Measurements from ENCODE around the gene NRXN2.

DNA sequence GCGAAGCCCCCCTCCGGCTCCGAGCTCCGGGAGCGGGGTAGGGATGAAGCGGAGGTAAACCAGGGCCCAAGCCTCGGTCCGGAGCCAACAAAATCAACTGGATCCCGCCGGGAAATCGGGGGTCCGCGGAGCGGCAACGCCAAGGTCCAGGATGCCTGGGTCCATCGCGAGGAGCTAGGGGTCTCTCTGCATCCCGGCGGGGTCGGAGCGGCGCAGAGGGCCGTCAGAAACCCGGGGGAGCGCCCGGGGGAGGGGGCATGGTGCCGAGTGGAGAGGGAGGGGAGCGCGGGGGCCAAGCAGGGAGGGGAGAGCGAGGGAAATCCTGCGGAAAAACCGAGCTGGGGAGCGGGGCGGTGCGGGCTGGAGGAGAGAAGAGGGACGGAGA is 80.1 kb downstream of the NRXN2 start:
- TF ChIP-seq, protein P1, sequence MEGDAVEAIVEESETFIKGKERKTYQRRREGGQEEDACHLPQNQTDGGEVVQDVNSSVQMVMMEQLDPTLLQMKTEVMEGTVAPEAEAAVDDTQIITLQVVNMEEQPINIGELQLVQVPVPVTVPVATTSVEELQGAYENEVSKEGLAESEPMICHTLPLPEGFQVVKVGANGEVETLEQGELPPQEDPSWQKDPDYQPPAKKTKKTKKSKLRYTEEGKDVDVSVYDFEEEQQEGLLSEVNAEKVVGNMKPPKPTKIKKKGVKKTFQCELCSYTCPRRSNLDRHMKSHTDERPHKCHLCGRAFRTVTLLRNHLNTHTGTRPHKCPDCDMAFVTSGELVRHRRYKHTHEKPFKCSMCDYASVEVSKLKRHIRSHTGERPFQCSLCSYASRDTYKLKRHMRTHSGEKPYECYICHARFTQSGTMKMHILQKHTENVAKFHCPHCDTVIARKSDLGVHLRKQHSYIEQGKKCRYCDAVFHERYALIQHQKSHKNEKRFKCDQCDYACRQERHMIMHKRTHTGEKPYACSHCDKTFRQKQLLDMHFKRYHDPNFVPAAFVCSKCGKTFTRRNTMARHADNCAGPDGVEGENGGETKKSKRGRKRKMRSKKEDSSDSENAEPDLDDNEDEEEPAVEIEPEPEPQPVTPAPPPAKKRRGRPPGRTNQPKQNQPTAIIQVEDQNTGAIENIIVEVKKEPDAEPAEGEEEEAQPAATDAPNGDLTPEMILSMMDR (IDR thresholded peaks at IDR 0.05; ENCODE audit: extremely low read depth in 1 of 2, insufficient read depth in 1 of 2, low read depth in 1 of 2, low read length in 2 of 2) = no peak
- no peak for TF ChIP-seq JUN (IDR thresholded peaks at IDR 0.05; ENCODE audit: borderline replicate concordance, insufficient read depth, insufficient read length, low read depth)
- TF ChIP-seq EZH2 (IDR thresholded peaks at IDR 0.05; ENCODE audit: borderline replicate concordance, low read depth, low read length, severe bottlenecking) = peak; percentile 94
- no peak for TF ChIP-seq POLR2A (IDR thresholded peaks at IDR 0.05; ENCODE audit: low read depth, low read length)
- no peak for TF ChIP-seq POLR2AphosphoS5 (IDR thresholded peaks at IDR 0.05; ENCODE audit: insufficient read depth, low read depth, low read length)
- TF ChIP-seq MYC (IDR thresholded peaks at IDR 0.05; ENCODE audit: low read depth, low read length) = no peak

Data from endothelial cell of umbilical vein (primary cell).